ENCODE measurements around the gene SAT1.

DNA sequence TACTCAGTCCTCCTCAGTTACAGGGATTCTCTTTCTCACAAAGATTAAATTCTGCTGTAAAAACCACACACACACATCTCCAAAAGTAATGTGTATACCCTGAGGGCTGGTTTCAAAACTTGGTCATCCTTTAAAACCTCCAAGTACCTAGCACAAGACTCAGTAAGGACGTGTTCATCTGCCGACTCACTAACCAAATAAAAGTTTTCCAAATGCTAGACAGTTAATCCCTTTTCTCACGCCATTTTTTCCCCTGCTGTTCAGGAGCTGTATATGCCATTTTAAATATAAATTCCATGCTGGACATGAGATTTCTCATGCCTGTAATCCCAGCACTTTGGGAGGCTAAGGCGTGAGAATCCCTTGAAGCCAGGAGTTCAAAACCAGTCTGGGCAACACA is 3.9 kb upstream of the SAT1 start:
- TF ChIP-seq POLR2A (IDR thresholded peaks at IDR 0.05): no peak
- TF ChIP-seq, protein P1, sequence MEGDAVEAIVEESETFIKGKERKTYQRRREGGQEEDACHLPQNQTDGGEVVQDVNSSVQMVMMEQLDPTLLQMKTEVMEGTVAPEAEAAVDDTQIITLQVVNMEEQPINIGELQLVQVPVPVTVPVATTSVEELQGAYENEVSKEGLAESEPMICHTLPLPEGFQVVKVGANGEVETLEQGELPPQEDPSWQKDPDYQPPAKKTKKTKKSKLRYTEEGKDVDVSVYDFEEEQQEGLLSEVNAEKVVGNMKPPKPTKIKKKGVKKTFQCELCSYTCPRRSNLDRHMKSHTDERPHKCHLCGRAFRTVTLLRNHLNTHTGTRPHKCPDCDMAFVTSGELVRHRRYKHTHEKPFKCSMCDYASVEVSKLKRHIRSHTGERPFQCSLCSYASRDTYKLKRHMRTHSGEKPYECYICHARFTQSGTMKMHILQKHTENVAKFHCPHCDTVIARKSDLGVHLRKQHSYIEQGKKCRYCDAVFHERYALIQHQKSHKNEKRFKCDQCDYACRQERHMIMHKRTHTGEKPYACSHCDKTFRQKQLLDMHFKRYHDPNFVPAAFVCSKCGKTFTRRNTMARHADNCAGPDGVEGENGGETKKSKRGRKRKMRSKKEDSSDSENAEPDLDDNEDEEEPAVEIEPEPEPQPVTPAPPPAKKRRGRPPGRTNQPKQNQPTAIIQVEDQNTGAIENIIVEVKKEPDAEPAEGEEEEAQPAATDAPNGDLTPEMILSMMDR (IDR thresholded peaks at IDR 0.05): no peak

Measured in body of pancreas (tissue), 4 donors.